B cell (primary cell): Measurements from ENCODE around the gene CALCOCO2. TPM values are rescaled to one million over a fixed set of nuclear protein-coding genes. Genes with fewer than 3 reads are reported as not detected.

ENCODE experiments used
- ATAC-seq: fragments of 200-7000 bp; cut with Tn5 transposase; one replicate; pipeline ENCODE4 v1.10.0; 2021; ENCODE audit warnings: low read depth, mild to moderate bottlenecking, moderate number of reproducible peaks, moderate library complexity
- CTCF ChIA-PET: fragments of 350-600 bp; sonication (Branson Sonifier 250); formaldehyde crosslinking; loops from one replicate; lab custom pipeline; 2021; ENCODE audit warnings: antibody characterized with exemption, inconsistent platforms; lab: Charles Lee
- POLR2A ChIA-PET: fragments of 350-600 bp; sonication (Branson Sonifier 250); formaldehyde crosslinking; loops from one replicate; lab custom pipeline; 2021; ENCODE audit warnings: antibody characterized with exemption; lab: Charles Lee
- DNase-seq: peaks from one replicate; pipeline ENCODE4 v3.0.0; 2013
- H2AFZ ChIP-seq: 2 replicates; pipeline ENCODE4 v1.6.1; 2012; ENCODE audit warnings: mild to moderate bottlenecking, low read depth, low read length; ENCODE audit not compliant: insufficient read depth, poor library complexity, severe bottlenecking
- H3K27ac ChIP-seq, 2 donors: 1 replicate in 1 of 2; 2 replicates in 1 of 2; pipeline ENCODE4 v1.5.1; 2012 to 2013; ENCODE audit warnings: low read length in 2 of 2, mild to moderate bottlenecking in 2 of 2, moderate library complexity in 1 of 2
- H3K27me3 ChIP-seq, 4 experiments: fragments of 200-600 bp in 1 of 4; sonication (generic) in 1 of 4; replicated peaks in 1 of 4; 1 replicate in 2 of 4; 2 replicates in 2 of 4; pipeline versions ENCODE4 v1.6.1 to v1.7.0; 2013 to 2016; ENCODE audit warnings: low read length in 3 of 4, mild to moderate bottlenecking in 2 of 4, mixed read lengths in 1 of 4, moderate library complexity in 1 of 4; ENCODE audit not compliant: insufficient read depth in 4 of 4, control insufficient read depth in 3 of 4; ENCODE audit errors: control extremely low read depth in 1 of 4
- H3K36me3 ChIP-seq, 2 experiments: replicated peaks in 1 of 2; 1 replicate in 1 of 2; 2 replicates in 1 of 2; pipeline versions ENCODE4 v1.6.1 to v1.7.1; 2013; ENCODE audit warnings: low read length in 1 of 2; ENCODE audit not compliant: insufficient read depth in 2 of 2, control insufficient read depth in 1 of 2; ENCODE audit errors: control extremely low read depth in 1 of 2, extremely low read depth in 1 of 2
- H3K4me1 ChIP-seq, 2 donors: fragments of 200-600 bp in 1 of 2; sonication (generic) in 1 of 2; 1 replicate in 1 of 2; 2 replicates in 1 of 2; pipeline versions ENCODE4 v1.5.1 to v1.6.1; 2013 to 2017; ENCODE audit warnings: low read length in 2 of 2; ENCODE audit not compliant: control insufficient read depth in 2 of 2, insufficient read depth in 2 of 2
- H3K4me2 ChIP-seq: replicated peaks from 2 replicates; pipeline ENCODE3; 2012; ENCODE audit warnings: mild to moderate bottlenecking, low read depth, low read length; ENCODE audit not compliant: poor library complexity, severe bottlenecking
- H3K4me3 ChIP-seq, 5 experiments: fragments of 200-600 bp in 1 of 5; sonication (generic) in 1 of 5; 1 replicate in 3 of 5; 2 replicates in 2 of 5; pipeline versions ENCODE4 v1.5.1 to v1.7.0; 2011 to 2016; ENCODE audit warnings: low read length in 4 of 5, mild to moderate bottlenecking in 4 of 5, low read depth in 2 of 5, control low read depth in 1 of 5, moderate library complexity in 1 of 5; ENCODE audit not compliant: insufficient read depth in 1 of 5; ENCODE audit errors: control extremely low read depth in 1 of 5, extremely low read depth in 1 of 5
- H3K79me2 ChIP-seq: fragments of 200-600 bp; sonication (generic); one replicate; pipeline ENCODE4 v1.6.0; 2016; ENCODE audit warnings: low read length; ENCODE audit not compliant: control insufficient read depth, insufficient read depth
- H3K9ac ChIP-seq: fragments of 200-600 bp; sonication (generic); 2 replicates; pipeline ENCODE4 v1.6.1; 2017; ENCODE audit warnings: mild to moderate bottlenecking, low read length, moderate library complexity
- H3K9me3 ChIP-seq, 3 donors: one replicate each; pipeline versions ENCODE4 v1.6.1 to v1.7.1; 2013; ENCODE audit warnings: low read length in 2 of 3; ENCODE audit not compliant: control insufficient read depth in 2 of 3, insufficient read depth in 1 of 3; ENCODE audit errors: control extremely low read depth in 1 of 3
- H4K20me1 ChIP-seq: 2 replicates; pipeline ENCODE4 v1.6.0; 2012; ENCODE audit warnings: mild to moderate bottlenecking, low read length; ENCODE audit not compliant: insufficient read depth, control insufficient read depth, poor library complexity, severe bottlenecking
- H3K27ac Mint-ChIP-seq: one replicate; pipeline ENCODE4 v1.8.0; 2021; ENCODE audit warnings: mixed read lengths
- H3K27me3 Mint-ChIP-seq: one replicate; pipeline ENCODE4 v1.8.0; 2021; ENCODE audit warnings: mixed read lengths
- H3K4me1 Mint-ChIP-seq: one replicate; pipeline ENCODE4 v1.8.0; 2021; ENCODE audit warnings: mixed read lengths
- H3K4me3 Mint-ChIP-seq: one replicate; pipeline ENCODE4 v1.8.0; 2021; ENCODE audit warnings: mixed read lengths
- H3K9me3 Mint-ChIP-seq: one replicate; pipeline ENCODE4 v1.8.0; 2022; ENCODE audit warnings: mixed read lengths; ENCODE audit not compliant: insufficient read depth
- EZH2 ChIP-seq: IDR thresholded peaks from 2 replicates; pipeline ENCODE4 v1.6.1; 2012; ENCODE audit warnings: borderline replicate concordance, low read depth, mild to moderate bottlenecking, moderate library complexity, low read length; ENCODE audit not compliant: insufficient read depth, poor library complexity, severe bottlenecking
- WGBS: methylation state at CpG from one replicate; pipeline ENCODE4 v1.1.5; 2013; ENCODE audit warnings: missing lambda C conversion rate; ENCODE audit not compliant: insufficient coverage; 5-methylcytosine and 5-hydroxymethylcytosine counted together
- intact Hi-C: fragments of 100-400 bp; cut with micrococcal nuclease; formaldehyde crosslinking; loops from one replicate; pipeline ENCODE4 v1.10.0; 2022
- polyA plus RNA-seq: library from polyadenylated mRNA; depleted of rRNA; stranded (reverse); fragments of >200 nt; gene quantifications from 2 replicates; pipeline ENCODE4 v1.2.3, GENCODE V29; 2012
- total RNA-seq, 2 donors: library from RNA; stranded (reverse); fragments of 120-200 nt in 1 of 2; gene quantifications; 1 replicate in 1 of 2; 2 replicates in 1 of 2; pipeline versions ENCODE4 v1.2.3 to v1.2.4, GENCODE V29; 2013 to 2022
- TF ChIP-seq, protein P1 (sequence below): fragments of 200-600 bp; IDR thresholded peaks from one replicate; pipeline ENCODE4 v1.8.0; 2022; ENCODE audit warnings: antibody characterized with exemption, mild to moderate bottlenecking

Gene CALCOCO2
- total and polyA plus RNA-seq, 2 donors (not counting 1 experiment from before 2014, with no cell fraction given): 49.6 to 148 TPM

- H3K27me3 Mint-ChIP-seq: peaks cover 26% of the 10 kb centered on the region
- H2AFZ ChIP-seq: no peak overlapping the region
- no peak overlapping the region for H3K27ac ChIP-seq
- H3K9me3 Mint-ChIP-seq: no peaks in the 10 kb centered on the region
- H3K27me3 ChIP-seq: peaks cover 0 to 12% (median 5%) of the 10 kb centered on the region in 4 experiments
- DNase-seq (no peak), ATAC-seq (no peak)
- TF ChIP-seq EZH2: no peak
- TF ChIP-seq, protein P1, sequence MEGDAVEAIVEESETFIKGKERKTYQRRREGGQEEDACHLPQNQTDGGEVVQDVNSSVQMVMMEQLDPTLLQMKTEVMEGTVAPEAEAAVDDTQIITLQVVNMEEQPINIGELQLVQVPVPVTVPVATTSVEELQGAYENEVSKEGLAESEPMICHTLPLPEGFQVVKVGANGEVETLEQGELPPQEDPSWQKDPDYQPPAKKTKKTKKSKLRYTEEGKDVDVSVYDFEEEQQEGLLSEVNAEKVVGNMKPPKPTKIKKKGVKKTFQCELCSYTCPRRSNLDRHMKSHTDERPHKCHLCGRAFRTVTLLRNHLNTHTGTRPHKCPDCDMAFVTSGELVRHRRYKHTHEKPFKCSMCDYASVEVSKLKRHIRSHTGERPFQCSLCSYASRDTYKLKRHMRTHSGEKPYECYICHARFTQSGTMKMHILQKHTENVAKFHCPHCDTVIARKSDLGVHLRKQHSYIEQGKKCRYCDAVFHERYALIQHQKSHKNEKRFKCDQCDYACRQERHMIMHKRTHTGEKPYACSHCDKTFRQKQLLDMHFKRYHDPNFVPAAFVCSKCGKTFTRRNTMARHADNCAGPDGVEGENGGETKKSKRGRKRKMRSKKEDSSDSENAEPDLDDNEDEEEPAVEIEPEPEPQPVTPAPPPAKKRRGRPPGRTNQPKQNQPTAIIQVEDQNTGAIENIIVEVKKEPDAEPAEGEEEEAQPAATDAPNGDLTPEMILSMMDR: no peak
- H4K20me1 ChIP-seq: no peaks in the 10 kb centered on the region
- no peaks in the 10 kb centered on the region for H3K79me2 ChIP-seq
- no peaks in the 10 kb centered on the region for H3K36me3 ChIP-seq
- peaks cover 0 to 7% of the 10 kb centered on the region in 2 donors for H3K4me1 ChIP-seq
- H3K4me3 Mint-ChIP-seq: no peak overlapping the region
- intact Hi-C loops: no loop called here
- H3K4me2 ChIP-seq: no peak overlapping the region
- ChIA-PET CTCF (interaction anchor here (0.8 to 1.8 kb wide), 3 partner anchors 75 to 86 kb away, joined by 3 to 7 read pairs (median 7); no protein-coding TSS in a partner anchor), POLR2A (no interaction called here)
- WGBS: 88% methylated on average over 7 of the region's 11 CpGs
- H3K4me3 ChIP-seq: no peak overlapping the region
- H3K27ac Mint-ChIP-seq: no peak overlapping the region
- H3K9ac ChIP-seq: no peak overlapping the region
- no peaks in the 10 kb centered on the region for H3K9me3 ChIP-seq
- no peaks in the 10 kb centered on the region for H3K4me1 Mint-ChIP-seq
Measured at GRCh38 chr17:48799069-48799723, 31.6 kb upstream of the CALCOCO2 start.

DNA sequence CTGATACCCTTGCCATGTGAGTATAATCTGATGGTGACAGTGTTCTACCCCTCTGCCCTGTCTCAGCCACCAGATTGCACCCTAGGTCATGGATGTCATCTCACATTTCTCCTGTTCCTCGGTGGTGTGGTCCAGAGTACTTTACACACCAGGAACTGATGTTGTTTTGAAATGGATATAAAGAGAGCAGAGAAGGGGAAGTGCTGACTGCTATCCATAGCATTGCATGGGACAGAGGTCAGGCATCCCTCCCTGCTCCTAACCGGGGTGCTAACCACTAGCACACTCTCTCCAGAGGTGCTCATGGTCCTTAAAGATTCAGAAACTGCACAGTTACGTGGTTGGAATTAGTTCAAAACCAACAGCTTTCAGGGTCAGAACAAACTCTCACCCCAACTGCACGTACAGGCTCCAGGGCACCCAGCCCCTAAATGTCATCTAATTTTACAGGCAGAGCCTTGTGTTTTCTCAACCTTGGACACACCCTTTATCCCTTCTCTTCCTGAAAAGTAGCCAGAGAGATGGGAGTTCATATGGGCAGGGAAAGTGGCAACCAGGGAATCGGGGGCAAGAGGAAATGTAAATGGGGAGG, 30.1 kb upstream of the CALCOCO2 start:
- 71% methylated on average over 4 of the region's 5 CpGs for WGBS
- Histone ChIP-seq H3K27ac (no peak overlapping the region), H3K36me3 (no peaks in the 10 kb centered on the region), H3K4me2 (no peak overlapping the region), H3K79me2 (no peaks in the 10 kb centered on the region), H3K9me3 (no peaks in the 10 kb centered on the region), H3K4me1 (peaks cover 2 to 7% of the 10 kb centered on the region in 2 donors), H3K27me3 (peaks cover 0 to 12% (median 5%) of the 10 kb centered on the region in 4 experiments), H2AFZ (no peak overlapping the region), H4K20me1 (no peaks in the 10 kb centered on the region), H3K9ac (no peak overlapping the region), H3K4me3 (no peak overlapping the region)
- Mint-ChIP-seq H3K4me3 (no peak overlapping the region), H3K27ac (no peak overlapping the region), H3K9me3 (no peaks in the 10 kb centered on the region), H3K27me3 (peaks cover 22% of the 10 kb centered on the region), H3K4me1 (no peaks in the 10 kb centered on the region)
- POLR2A ChIA-PET: no interaction called here
- TF ChIP-seq EZH2: no peak
- TF ChIP-seq, protein P1: no peak
- intact Hi-C loops: no loop called here
- DNase-seq: no peak
- no peak for ATAC-seq
- CTCF ChIA-PET: interaction anchor here (1.4 kb wide), 1 partner anchor 122 kb away, joined by 4 read pairs; no protein-coding TSS in a partner anchor
